Neural crest cell (in vitro differentiated cells): ENCODE results near the gene BRI3BP. TPM values are rescaled to one million over a fixed set of nuclear protein-coding genes. Genes with fewer than 3 reads are reported as not detected.
A peak's percentile ranks its signal among the peaks of the same experiment; 100 is the strongest.
"Not testable (repeated sequence)": the region's sequence is repeated elsewhere in the genome, so short reads cannot be mapped to it uniquely, and the experiment has no call there.

ENCODE experiments used
- DNase-seq: peaks from one replicate; pipeline ENCODE4 v3.0.0; 2021; ENCODE audit warnings: low read depth, mixed read lengths, low spot score
- H3K27ac Mint-ChIP-seq: one replicate; pipeline ENCODE4 v1.8.0; 2021; ENCODE audit warnings: mild to moderate bottlenecking, mixed read lengths; ENCODE audit not compliant: unreplicated experiment
- H3K27me3 Mint-ChIP-seq: 2 replicates; pipeline ENCODE4 v1.8.0; 2021; ENCODE audit warnings: low read depth, mild to moderate bottlenecking, mixed read lengths
- H3K36me3 Mint-ChIP-seq: 2 replicates; pipeline ENCODE4 v1.8.0; 2021; ENCODE audit warnings: low read depth, mild to moderate bottlenecking, mixed read lengths
- H3K4me1 Mint-ChIP-seq: 2 replicates; pipeline ENCODE4 v1.8.0; 2021; ENCODE audit warnings: mixed read lengths
- H3K4me3 Mint-ChIP-seq: one replicate; pipeline ENCODE4 v1.8.0; 2021; ENCODE audit warnings: mild to moderate bottlenecking, mixed read lengths
- H3K9me3 Mint-ChIP-seq: 2 replicates; pipeline ENCODE4 v1.8.0; 2021; ENCODE audit warnings: mixed read lengths
- total RNA-seq: library from RNA; stranded (reverse); gene quantifications from 2 replicates; pipeline ENCODE4 v1.2.1, GENCODE V29; 2021
- TF ChIP-seq, protein P1 (sequence below): fragments of 200-600 bp; sonication (generic); conservative IDR thresholded peaks from 2 replicates; pipeline ENCODE4 v1.5.0; 2021; ENCODE audit warnings: antibody characterized with exemption, mild to moderate bottlenecking

BRI3BP gene
- total RNA-seq, 1 donor from 2014 or later = 19.0 TPM

DNA sequence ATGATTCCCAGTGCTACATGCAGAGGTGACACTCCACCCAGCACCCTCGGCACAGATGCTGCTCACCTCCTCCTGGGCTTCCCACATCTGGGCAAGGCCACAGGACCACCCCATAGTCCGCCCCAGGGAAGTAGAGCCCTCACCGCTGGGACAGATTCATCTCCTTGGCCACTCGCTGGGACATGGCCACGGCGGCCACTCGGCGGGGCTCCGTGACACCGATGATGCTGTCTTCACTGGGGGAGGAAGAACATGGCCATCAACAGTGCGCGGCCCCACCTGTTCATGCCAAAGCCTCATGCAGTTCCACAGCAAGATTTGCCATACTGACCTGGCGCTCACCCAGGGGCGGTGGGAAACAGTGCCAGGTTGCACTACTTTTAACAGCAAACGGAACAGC, 18.2 kb upstream of the BRI3BP start:
- no peak overlapping the region for H3K4me3 Mint-ChIP-seq
- no peaks in the 10 kb centered on the region for H3K27me3 Mint-ChIP-seq
- TF ChIP-seq, protein P1, sequence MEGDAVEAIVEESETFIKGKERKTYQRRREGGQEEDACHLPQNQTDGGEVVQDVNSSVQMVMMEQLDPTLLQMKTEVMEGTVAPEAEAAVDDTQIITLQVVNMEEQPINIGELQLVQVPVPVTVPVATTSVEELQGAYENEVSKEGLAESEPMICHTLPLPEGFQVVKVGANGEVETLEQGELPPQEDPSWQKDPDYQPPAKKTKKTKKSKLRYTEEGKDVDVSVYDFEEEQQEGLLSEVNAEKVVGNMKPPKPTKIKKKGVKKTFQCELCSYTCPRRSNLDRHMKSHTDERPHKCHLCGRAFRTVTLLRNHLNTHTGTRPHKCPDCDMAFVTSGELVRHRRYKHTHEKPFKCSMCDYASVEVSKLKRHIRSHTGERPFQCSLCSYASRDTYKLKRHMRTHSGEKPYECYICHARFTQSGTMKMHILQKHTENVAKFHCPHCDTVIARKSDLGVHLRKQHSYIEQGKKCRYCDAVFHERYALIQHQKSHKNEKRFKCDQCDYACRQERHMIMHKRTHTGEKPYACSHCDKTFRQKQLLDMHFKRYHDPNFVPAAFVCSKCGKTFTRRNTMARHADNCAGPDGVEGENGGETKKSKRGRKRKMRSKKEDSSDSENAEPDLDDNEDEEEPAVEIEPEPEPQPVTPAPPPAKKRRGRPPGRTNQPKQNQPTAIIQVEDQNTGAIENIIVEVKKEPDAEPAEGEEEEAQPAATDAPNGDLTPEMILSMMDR = no peak
- H3K9me3 Mint-ChIP-seq = no peaks in the 10 kb centered on the region
- DNase-seq = no peak
- H3K36me3 Mint-ChIP-seq = peaks cover 2% of the 10 kb centered on the region
- H3K27ac Mint-ChIP-seq = no peak overlapping the region
- H3K4me1 Mint-ChIP-seq = no peaks in the 10 kb centered on the region

DNA sequence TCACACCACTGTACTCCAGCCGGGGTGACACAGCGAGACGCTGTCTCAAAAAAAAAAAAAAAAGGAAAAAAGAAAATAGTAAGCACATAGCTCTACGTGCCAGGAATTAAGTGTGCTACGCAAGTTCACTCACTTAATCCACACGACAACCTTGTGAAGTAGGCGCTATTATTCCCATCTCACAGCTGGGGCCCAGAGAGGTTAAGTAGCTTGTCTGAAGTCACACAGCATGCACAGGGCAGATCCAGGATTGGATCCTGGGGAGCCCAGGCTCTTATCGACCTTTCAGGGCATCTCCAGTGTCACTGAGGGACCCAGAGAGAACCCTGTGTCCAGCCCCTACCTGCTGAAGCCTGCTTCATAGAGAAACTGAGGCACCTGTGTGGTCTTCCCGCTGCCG, 16.4 kb upstream of the BRI3BP start:
- no peaks in the 10 kb centered on the region for H3K9me3 Mint-ChIP-seq
- H3K36me3 Mint-ChIP-seq = peaks cover 8% of the 10 kb centered on the region

DNA sequence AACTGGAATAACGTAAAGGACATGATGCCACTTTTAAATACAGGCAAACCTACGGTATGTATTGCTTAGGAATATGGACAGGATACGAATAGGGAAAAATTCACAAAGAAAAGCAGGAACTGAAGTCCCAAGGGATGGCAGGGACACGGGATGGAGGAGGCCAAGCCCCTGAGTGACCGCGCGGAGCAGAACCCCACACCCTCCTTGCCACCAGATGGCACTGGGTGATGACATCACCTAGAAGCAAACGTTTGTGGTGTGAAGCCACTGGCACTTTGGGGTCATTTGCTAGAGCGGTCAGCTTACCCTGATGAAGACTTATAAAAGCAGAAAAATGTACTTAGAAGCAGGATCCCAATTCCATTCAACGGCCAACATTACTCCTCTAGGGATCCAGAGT, 13.9 kb upstream of the BRI3BP start:
- Mint-ChIP-seq H3K4me3 (no peak overlapping the region), H3K27me3 (no peaks in the 10 kb centered on the region), H3K4me1 (no peaks in the 10 kb centered on the region), H3K9me3 (no peaks in the 10 kb centered on the region), H3K36me3 (peaks cover 13% of the 10 kb centered on the region), H3K27ac (peak overlapping the region; percentile 35)
- TF ChIP-seq, protein P1 = no peak
- no peak for DNase-seq

More for the DNA sequence above, 16.4 kb upstream of the BRI3BP start:
- H3K27me3 Mint-ChIP-seq = no peaks in the 10 kb centered on the region
- TF ChIP-seq, protein P1 = no peak
- H3K27ac Mint-ChIP-seq = no peak overlapping the region
- no peak for DNase-seq
- no peak overlapping the region for H3K4me3 Mint-ChIP-seq
- H3K4me1 Mint-ChIP-seq = no peaks in the 10 kb centered on the region

GRCh38 chr12:124980098-124980892, 13.2 kb upstream of the BRI3BP start:
- Mint-ChIP-seq H3K36me3 (peaks cover 15% of the 10 kb centered on the region), H3K4me1 (no peaks in the 10 kb centered on the region), H3K27me3 (no peaks in the 10 kb centered on the region), H3K9me3 (no peaks in the 10 kb centered on the region), H3K4me3 (no peak overlapping the region), H3K27ac (peak overlapping the region; percentile 35)
- DNase-seq = no peak
- TF ChIP-seq, protein P1 = no peak

- not testable (repeated sequence) for DNase-seq, H3K9me3 Mint-ChIP-seq, H3K27ac Mint-ChIP-seq, H3K27me3 Mint-ChIP-seq, H3K36me3 Mint-ChIP-seq
- Mint-ChIP-seq H3K4me1 (peaks cover 12% of the 10 kb centered on the region), H3K4me3 (peak overlapping the region; percentile 19)
These were observed 6.6 kb upstream of the BRI3BP start for GRCh38 chr12:124986876-124987275.

GRCh38 chr12:124992874-124993625, 395 bp upstream of the BRI3BP start:
- Mint-ChIP-seq H3K9me3 (peaks cover 4% of the 10 kb centered on the region), H3K36me3 (no peaks in the 10 kb centered on the region), H3K4me1 (peaks cover 35% of the 10 kb centered on the region), H3K4me3 (peak overlapping the region; percentile 92), H3K27ac (no peak overlapping the region), H3K27me3 (peaks cover 3% of the 10 kb centered on the region)
- DNase-seq = peak; percentile 81
- TF ChIP-seq, protein P1 = peak; percentile 72
